Ramos (cell line): ENCODE measurements around the gene STPG3.

Source experiments
- in situ Hi-C: fragments of 300-500 bp; cut with MboI; formaldehyde crosslinking; loops from one replicate; pipeline ENCODE4 v1.14.3; 2022; ENCODE audit warnings: low sequenced_read_pairs; ENCODE audit not compliant: unreplicated experiment

STPG3 gene

GRCh38 chr9:137276473-137277328 is 25.6 kb downstream of the STPG3 start:
- in situ Hi-C loops: no loop called here

- in situ Hi-C loops: no loop called here
These were observed 26.4 kb downstream of the STPG3 start, which contains the start of gene TOR4A for GRCh38 chr9:137277329-137278041. Gene TOR4A, plus strand, starts transcription at chr9:137277726. Its CDS starts 964 bp downstream, at chr9:137278690.

GRCh38 chr9:137278061-137278701 is 27.1 kb downstream of the STPG3 start:
- in situ Hi-C loops: no loop called here

- in situ Hi-C loops: no loop called here
These were observed 27.9 kb downstream of the STPG3 start for GRCh38 chr9:137278721-137279711.

- in situ Hi-C loops: no loop called here
These were observed 28.8 kb downstream of the STPG3 start for GRCh38 chr9:137279741-137280473.

GRCh38 chr9:137280474-137281344 is 29.6 kb downstream of the STPG3 start:
- in situ Hi-C loops: no loop called here

GRCh38 chr9:137281345-137282116 is 30.4 kb downstream of the STPG3 start:
- in situ Hi-C loops: no loop called here

- in situ Hi-C loops: no loop called here
These were observed 35.9 kb downstream of the STPG3 start for GRCh38 chr9:137286975-137287383.

GRCh38 chr9:137293094-137293481 is 42.0 kb downstream of the STPG3 start:
- in situ Hi-C loops: loop anchor here (5.0 to 10.0 kb wide), 2 partner anchors 154 to 232 kb away; no protein-coding TSS in a partner anchor

- in situ Hi-C loops: loop anchor here (5.0 to 10.0 kb wide), 2 partner anchors 154 to 231 kb away; no protein-coding TSS in a partner anchor
These were observed 42.5 kb downstream of the STPG3 start for GRCh38 chr9:137293482-137294090.

- in situ Hi-C loops: loop anchor here (5.0 to 10.0 kb wide), 2 partner anchors 153 to 231 kb away; no protein-coding TSS in a partner anchor
These were observed 43.1 kb downstream of the STPG3 start for GRCh38 chr9:137294091-137294680.

GRCh38 chr9:137294681-137295237 is 43.7 kb downstream of the STPG3 start:
- in situ Hi-C loops: loop anchor here (5.0 to 10.0 kb wide), 2 partner anchors 153 to 230 kb away; no protein-coding TSS in a partner anchor

GRCh38 chr9:137295238-137295811 is 44.2 kb downstream of the STPG3 start:
- in situ Hi-C loops: loop anchor here (10.0 kb wide), 1 partner anchor 229 kb away; no protein-coding TSS in a partner anchor

- in situ Hi-C loops: loop anchor here (10.0 kb wide), 1 partner anchor 229 kb away; no protein-coding TSS in a partner anchor
These were observed 45.0 kb downstream of the STPG3 start for GRCh38 chr9:137295849-137296669.
